Amniotic epithelial cell (primary cell): ENCODE data around the gene STXBP1.
"Not testable (repeated sequence)": the region's sequence is repeated elsewhere in the genome, so short reads cannot be mapped to it uniquely, and the experiment has no call there.

Source experiments
- DNase-seq: peaks from one replicate; pipeline ENCODE4 v3.0.0-alpha.2; 2010; ENCODE audit warnings: low read depth

Gene STXBP1

DNA sequence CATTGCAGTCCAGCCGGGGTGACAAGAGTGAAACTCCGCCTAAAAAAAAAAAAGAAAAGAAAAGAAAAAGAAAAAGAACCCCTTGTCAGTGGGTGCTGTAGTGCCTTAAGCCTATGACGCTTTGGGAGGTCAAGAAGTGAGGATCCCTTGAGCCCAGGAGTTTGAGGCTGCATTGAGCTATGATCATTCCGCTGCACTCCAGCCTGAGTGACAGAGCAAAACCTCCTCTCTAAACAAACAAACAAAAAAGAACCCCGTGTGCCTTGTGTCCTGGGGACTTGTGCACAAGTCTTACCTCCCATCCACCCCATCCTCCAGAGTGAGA is 33.5 kb upstream of the STXBP1 start:
- DNase-seq, result no peak

DNA sequence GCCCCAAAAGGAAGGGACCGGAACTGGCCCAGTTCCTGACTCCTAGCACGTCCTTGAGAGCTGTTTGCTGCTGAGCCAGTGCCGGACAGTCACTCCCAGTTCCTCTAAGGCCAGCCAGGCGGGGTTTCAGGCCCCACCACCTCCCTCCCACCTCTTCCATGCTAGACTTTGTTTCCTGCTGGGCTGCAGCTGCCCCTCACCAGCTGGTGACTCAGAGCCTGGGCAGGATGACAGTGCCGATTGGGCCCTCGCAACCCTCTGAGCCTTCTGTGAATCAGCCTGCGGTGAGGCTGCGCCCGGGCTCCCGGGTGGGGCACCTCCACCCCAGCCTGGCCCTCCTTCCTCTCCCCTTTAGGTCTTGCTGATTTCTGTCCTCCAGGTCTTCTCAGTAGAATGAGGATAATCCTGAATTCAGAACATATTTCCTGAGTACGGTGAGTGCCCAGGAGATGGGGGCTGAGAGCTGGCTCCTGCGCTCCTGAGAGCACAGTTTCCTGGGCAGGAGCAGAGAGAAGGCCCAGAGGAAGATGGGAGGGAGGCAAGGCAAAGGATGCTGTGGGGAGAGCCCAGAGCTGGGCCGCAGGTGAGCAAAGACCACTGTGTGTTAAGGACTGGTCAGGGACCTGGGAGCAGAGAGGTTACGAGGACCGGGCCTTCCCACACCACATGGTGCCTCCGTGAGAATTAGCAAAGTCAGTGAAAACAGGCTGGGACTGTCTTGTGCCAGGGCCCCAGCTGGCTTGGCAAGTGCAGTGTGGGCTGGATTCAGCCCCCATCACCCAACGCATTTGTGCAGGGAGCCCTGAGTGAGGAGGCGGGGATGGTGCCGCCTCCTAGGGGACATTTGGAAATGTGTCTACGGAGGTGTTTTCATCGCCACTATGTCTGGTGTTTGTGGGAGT is 32.9 kb upstream of the STXBP1 start:
- peak; percentile 94 for DNase-seq

DNA sequence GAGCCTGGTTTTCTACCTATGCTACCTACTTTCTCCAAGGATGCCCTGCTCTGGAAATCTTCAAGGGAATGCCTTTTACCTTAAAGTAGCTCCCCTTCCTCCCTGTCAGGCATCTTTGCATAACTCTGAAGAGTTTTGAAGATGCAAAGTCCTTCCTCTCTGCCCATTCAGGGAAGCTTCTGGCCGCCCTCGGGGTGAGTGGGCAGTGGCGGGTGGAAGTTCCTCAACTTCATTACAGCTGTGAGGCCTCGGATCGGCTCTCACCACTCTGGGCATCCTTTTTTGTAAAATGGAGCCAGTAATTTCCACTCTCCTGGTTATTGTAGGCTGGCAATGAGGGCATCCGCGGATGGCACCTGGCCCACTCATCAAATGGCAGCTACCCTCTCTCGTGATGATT is 31.7 kb upstream of the STXBP1 start:
- DNase-seq, result no peak

DNA sequence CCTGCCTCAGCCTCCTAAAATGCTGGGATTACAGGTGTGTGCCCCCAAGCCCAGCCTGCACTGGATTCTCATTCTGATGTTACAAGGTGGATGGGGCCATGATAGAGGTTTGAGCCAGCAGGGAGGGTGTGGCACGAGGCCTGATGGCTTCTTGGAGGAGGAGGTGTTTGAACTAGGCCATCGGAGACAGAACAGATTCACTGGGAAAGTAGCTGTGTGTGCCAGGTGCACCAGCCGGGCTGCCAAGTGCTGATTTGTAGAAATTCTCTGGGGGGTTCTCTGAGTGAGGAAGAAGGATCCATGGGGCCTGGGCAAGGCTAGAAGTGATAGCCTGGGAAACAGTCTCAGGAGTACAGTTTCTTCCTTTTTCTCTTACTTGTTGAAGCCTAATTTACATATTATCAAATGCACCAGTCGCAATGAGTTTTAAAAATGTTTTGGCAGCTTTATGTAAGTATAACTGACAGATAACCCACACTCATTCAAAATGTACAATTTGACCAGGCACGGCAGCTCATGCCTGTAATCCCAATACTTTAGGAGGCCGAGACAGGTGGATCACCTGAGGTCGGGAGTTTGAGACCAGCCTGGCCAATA is 31.1 kb upstream of the STXBP1 start:
- no peak for DNase-seq

DNA sequence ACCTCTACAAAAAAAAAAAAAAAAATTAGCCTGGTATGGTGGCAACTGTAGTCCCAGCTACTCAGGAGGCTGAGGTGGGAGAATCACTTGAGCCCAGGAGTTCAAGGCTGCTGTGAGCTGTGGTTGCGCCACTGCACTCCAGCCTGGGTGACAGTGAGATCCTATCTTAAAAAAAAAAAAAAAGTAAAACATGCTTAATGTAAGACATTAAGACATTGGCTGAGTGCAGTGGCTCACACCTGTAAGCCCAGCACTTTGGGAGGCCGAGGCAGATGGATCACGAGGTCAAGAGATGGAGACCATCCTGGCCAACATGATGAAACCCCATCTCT is 27.6 kb upstream of the STXBP1 start:
- not testable (repeated sequence) for DNase-seq

DNA sequence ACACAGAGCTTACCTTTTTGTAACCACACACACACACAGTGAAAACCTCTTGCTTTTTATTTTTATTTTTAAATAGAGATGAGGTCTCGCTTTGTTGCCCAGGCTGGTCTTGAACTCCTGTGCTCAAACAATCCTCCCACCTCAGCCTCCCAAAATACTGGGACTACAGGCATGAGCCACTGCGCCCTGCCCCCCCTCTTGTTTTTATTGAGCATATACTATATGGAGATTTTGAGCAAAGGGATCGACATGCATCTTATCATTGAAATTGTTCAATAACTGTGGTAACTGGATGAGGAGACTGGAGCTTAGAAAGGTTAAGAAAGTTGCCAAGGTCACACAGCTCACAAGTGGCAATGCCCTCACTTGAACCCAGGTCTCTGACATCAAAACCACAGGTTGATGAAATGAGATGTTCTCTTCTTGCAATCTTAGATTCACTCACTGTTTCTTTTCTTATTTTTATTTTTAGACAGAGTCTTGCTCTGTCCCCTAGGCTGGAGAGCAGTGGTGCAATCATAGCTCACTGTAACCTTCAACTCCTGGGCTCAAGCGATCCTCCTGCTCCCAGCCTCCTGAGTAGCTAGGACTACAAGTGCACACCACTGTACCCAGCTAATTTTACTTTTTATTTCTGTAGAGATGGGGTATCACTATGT is 26.8 kb upstream of the STXBP1 start:
- no peak for DNase-seq

DNA sequence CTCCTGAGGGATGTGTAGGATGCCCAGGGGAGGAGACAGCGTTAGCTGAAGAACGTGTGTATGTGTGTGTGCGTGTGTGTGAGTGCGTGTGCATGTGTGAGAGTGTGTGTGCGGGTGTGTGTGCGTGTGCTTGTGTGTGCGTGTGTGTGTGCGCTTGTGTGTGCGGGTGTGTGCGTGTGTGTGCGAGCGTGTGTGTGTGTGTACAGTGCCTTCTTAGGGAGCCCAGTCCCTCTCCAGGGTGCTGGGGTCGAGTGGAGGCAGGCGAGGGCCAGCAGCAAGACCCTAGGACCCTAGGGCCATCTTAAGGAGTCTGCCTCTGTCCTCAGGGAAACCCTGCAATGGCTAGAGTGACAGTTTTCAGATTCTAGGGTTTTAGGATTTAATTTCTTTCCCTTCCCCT is 26.0 kb upstream of the STXBP1 start:
- no peak for DNase-seq

DNA sequence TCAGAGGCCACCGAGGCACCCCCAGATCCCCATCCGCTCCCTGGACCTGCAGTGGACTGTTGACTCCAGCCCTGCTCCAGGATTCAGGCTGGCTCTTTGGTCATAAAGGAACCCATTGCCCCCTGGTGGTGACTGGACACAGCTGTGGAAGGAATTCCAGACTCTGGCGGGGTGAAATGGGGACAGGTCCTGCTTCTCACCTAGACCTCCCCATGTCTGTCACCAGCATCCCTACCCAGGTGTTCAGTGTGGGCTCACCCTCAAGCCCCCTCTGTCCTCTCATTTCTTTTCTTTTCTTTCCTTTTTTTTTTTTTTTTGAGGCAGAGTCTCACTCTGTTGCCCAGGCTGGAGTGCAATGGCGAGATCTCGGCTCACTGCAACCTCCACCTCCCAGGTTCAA is 25.5 kb upstream of the STXBP1 start:
- DNase-seq, result peak; percentile 75

DNA sequence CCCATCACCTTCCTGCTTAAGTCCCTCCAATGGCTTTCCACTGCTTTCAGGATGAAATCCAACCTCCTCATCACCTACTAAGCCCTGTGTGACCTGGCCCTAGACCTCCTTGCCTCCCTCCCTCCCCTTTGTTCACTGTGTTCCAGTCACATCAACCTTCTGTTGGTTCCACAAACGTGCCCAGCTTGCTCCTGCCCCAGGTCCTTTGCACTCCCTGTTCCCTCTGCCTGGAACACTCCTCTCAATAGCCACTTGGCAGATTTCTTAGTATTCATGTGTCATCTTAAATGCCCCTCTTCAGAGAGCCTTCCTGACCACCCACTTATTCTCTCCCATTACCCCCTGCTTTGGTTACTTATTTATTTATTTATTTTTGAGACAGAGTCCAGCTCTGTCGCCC is 24.1 kb upstream of the STXBP1 start:
- DNase-seq, result no peak

DNA sequence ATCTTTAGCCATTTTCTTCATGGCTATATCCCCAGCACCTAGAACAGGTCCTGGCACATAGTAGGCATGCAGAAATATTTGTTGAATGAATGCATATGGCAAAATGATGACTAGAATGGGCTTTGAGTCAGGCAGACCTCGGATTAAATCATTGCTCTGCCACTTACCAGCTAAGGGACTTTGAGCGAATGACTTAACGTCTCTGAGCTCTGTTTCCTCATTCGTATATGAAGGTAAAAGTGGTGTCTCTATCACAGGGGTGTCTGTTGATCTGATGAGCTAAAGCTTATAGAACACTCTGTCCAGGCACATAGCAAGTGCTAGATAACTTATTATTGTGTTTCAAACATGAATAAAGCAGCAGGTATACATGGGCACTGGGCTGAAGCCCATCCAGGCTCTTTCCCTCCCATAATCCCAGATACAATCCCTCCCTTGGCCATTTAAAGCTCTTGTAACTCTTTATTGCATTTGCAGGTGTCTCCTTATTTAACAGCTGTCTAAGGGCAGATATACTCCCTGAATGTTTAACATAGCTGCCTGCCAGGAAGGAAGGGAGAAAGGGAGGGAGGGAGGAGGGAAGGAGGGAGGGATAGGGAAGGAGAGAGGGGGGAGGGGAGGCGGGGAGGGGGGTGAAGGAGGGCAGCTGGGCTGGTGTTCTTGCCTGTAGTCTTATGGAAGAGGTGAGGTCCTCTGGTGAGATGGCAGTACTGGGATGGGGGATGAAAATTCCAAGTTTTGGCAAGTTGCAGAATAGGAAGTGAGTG is 23.2 kb upstream of the STXBP1 start:
- DNase-seq, result no peak

DNA sequence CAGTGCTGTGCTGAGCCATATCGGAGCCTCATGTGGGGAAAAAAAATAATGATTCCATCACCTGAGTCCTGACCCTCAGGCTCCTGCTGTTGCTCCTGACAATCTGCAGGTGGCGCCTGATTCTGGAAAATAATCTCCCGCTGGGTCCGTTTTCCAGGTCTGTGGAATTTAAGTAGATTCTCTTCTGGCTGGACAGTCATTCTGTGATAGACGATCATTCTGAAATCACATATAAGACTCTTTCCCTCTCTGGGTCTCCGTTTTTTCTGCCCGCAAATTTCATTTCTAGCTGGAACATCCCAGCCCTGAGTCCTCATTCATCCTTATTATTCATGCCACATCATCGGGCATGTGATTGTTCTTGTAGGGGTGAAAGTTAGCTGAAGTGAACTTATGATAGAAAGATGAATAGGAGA is 22.1 kb upstream of the STXBP1 start:
- peak; percentile 74 for DNase-seq

DNA sequence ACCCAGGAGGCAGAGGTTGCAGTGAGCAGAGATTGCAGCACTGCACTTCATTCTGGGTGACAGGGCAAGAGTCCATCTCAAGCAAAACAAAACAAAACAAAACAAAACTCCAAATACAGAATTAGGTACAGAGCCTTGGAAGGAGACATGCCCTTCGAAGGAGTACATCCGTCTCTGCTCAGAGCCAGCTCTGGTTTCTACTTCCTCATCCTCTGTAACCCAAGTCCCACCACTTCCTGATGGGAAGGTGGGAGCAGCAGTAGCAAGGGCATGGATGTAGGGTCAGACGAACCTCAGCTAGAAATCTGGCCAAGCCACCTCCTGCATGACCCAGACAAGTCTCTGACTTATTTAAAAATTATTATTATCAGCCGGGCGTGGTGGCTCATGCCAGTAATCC is 16.5 kb upstream of the STXBP1 start:
- no peak for DNase-seq

DNA sequence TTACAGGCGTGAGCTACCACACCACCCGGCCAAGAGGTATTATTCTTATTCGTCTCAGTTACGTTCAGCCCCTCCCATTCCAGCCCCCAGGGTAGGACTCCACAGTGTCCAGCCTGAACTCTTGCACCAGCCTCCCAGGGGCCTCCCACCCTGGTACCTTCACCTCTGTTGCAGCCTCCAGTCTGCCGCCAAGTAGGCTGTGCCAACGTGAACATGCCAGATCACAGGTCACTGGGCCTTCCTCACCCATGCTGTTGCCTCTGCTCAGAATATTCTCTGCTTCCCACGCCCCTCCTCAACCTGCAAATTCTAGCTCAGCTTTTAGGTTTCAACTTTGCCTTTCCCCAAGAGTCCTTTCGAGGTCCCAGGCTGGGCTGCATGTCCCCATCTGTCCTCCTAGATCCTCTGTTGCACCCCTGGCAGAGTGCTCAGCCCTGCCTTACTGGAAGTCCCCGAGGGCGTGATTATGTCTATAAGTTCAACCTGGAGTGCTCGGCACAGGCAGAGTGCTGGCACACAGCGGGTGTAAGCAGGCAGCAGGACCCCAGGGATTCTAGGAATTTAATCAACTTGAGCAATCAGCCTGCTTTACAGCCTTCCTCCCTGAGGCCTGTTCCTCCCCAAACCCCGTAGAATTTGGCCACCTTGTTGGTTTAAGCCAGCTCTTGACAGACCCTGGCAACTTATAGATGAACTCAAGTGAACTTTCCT is 13.1 kb upstream of the STXBP1 start:
- DNase-seq, result no peak

DNA sequence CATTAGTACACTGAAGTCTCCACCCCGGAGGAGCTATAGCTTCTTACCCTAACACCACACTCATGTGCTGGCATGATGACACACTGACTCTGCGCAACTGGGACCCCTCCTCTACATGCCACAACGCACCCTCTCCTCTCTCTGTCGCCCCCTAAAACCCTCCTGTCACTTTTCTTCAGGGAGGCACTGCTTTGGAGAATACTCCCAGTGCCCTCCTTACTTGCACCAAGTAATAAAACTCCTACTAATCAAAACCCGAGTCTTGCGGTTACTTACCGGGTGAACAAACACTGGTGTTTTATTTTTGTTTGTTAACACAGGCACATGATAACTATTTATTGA is 12.6 kb upstream of the STXBP1 start:
- DNase-seq, result no peak

DNA sequence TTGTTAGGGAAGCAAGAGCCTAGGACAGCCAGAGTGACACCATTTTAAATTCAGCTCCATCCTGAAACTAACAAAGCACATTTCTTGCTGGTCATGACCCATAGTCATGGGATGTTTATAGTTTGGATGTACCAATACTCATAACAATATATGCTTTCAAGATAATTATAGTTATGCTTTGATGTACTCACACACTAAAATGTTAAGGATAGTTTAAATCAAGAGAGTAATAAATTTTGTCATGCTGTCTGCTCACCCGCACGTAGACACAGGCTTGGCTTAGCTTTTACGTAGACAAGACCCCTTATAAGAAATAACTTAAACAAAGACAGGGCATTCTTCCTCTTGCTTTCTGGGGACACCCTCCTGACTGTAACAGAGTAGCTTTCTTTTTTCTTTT is 8.9 kb upstream of the STXBP1 start:
- no peak for DNase-seq

DNA sequence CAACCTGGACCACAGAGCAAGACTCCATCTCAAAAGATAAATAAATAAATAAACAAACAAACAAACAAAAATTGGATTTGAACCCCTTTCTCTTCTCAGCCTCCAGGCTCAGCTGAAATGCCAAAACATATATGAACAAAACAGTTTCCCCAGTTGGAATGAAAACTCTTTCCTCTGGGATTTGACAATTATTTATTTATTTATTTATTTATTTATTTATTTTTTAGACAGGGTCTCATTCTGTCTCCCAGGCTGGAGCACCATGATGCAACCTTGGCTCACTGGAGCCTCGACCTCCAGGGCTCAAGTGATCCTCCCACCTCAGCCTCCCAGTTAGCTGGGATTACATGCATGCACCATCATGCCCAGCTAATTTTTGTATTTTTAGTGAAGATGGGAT is 6.0 kb upstream of the STXBP1 start:
- DNase-seq, result no peak

DNA sequence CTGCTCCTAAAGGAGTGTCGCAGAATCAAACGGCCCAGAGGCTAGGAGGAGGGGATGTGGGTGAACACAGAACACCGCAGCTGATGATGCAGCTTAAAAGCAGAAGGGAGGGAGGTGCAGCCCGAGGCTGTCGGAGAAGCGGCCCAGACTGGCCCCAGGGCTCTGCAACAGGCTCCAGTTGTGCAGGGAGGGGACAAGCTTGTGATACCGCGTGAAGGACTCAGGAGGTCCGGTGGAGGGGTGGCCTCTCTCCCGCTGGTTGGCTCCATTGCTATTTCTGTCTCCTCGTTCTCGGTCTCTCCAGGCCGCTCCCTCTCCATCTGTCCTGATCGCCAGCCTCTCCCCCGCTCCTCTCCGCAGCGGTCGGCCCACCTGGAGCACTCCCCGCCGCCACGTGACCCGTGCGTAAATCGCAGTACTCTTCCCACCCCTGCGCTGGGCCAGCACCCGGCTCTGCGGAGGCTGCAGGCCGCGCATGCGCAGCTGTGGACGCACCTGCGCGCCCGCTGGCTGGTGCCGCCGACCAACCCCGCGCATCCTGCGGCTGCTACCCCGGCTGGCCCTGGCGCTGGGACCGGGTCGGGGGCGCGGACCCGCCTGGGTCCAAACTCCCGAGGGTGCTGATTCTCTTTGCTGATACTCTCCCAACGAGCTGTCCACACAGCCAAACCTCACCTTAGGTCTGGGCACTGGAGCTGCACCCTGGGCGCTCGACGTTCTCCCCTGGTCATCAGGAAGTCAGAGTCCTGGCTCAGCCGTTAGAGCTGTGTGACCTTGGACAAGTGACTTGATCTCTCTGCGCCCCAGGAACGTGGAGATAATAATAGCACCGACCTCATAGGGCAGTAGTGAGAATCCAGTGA is 3.7 kb upstream of the STXBP1 start:
- peak; percentile 58 for DNase-seq

DNA sequence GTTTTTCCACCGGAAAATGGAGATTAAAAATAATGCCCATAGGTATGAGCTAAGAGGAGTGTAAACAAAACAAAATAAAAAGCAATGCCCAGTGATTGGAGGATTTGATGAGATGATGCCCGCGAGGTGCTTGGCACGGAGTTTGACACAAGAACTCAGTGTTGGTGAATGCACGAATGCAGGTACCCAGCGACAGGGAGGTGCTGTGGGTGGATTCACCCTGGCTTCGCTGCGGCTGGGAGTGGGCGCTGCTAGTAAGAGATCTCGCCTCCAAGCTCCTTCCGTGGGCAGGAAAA is 526 bp upstream of the STXBP1 start:
- DNase-seq, result no peak

DNA sequence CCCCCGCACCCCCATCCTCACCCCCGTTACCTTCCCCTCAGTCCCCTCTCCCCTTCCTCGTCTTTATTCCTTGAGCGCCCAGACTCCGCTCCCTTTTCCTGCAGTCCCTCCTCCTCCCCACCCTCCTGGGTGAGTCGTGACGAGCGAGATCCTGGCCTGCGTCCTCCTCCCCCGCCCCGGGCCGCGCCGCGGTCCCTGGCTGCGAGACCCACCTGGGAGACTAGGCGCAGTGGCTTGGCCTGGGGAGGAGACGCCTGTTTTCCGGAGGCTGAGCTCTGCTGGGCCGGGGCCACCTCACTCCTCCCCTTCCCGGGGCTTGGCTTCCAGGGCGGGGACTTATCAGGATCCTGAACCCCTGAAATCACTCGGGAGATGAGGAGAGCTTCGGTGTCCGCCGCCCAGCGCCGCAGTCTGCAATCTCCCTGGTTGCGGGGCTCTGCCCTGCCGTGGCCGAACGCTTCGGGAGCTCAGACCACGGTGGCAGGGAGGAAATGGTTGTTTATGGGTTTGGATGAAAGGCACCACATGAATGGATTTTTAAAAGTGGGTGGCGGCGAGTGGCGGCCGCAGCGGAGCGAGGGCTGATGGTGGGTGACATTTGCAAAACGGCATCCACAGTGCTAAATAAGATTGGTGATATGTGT is 984 bp downstream of the STXBP1 start:
- peak; percentile 23 for DNase-seq

DNA sequence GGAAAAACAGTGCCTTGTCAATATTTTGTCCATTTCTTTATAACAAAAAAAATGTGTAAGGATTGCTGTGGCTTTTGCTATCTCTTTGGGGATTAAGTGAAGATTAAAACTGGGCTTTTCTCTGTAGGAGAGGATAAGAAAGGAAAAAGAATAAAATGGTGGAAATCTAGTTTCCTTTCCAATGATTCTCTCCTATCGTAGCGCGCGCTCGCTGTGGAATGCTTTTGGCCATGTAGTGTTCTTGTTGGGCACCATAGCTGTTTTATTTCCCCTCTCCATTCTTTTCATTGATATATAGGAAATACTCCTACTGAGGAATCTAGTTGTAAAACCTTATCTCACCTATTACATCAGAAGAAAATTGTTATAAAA is 1.5 kb downstream of the STXBP1 start:
- peak; percentile 28 for DNase-seq

DNA sequence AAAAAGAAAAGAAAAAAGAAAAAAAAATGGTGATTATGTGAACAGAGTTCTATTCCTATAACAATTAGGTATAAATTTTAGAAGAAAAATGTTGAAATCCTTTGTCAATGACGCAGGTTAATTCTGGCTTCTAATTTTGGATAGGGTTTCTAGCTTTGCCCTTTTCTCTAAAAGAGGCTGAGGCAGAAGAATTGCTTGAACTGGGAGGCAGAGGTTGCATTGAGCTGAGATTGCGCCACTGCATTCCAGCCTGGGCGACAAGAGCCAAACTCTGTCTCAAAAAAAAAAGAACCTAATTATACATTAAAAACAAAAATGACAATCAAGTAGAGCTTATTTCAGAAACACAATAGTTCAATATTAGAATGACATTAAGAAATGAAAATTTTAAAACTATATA is 2.9 kb downstream of the STXBP1 start:
- DNase-seq, result no peak
